NCI-H1436 (cell line): ENCODE measurements around the gene SLC1A4.
"Not testable (repeated sequence)": the region's sequence is repeated elsewhere in the genome, so short reads cannot be mapped to it uniquely, and the experiment has no call there.

Experiments
- DNase-seq: peaks from one replicate; lab custom pipeline; 2025; lab: John Stamatoyannopoulos, UW

The SLC1A4 gene

GRCh38 chr2:64992990-64993389 lies 3.8 kb downstream of the SLC1A4 start:
- DNase-seq: no peak

GRCh38 chr2:64995041-64995440 lies 5.8 kb downstream of the SLC1A4 start:
- no peak for DNase-seq

GRCh38 chr2:64996871-64997307 lies 7.7 kb downstream of the SLC1A4 start:
- no peak for DNase-seq

- no peak for DNase-seq
Measured at GRCh38 chr2:64998658-64999061, 9.5 kb downstream of the SLC1A4 start.

- DNase-seq: no peak
Measured at GRCh38 chr2:64999754-65000153, 10.6 kb downstream of the SLC1A4 start.

- DNase-seq: no peak
Measured at GRCh38 chr2:65000644-65001043, 11.4 kb downstream of the SLC1A4 start.

DNA sequence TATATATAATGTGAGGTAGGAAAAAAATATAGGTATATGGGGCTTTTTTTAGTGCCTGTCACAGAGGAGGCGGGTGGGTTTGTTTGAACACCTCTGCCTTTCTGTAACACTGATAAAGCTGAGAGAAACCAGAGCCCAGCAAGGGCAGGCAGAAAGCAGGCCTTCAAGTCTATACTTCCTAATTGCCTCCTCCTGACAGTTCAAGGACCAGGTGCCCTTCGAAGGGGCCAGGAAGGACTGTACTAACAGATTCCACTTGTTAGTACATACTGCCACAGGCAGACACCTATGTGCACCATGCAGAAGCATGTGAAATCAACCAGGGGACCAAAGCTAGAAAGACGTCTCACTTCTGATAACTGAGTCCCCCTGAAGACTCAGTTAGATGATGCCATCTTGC lies 13.8 kb downstream of the SLC1A4 start:
- no peak for DNase-seq

DNA sequence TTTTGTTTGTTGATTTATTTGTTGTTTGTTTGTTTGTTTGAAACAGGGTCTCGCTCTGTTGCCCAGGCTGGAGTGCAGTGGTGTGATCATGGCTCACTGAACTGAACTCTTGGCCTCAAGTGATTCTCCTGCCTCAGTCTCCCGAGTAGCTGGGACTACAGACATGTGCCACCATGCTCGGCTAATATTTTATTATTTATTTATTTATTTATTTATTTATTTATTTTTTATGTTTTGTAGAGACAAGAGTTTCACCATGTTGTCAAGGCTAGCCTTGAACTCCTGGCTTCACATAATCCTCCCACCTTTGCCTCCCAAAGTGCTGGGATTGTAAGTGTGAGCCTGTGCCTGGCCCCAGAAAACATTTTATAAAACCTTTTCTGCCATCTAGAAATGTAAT lies 15.0 kb downstream of the SLC1A4 start:
- not testable (repeated sequence) for DNase-seq

- no peak for DNase-seq
Measured at GRCh38 chr2:65013776-65014175, 24.6 kb downstream of the SLC1A4 start.

DNA sequence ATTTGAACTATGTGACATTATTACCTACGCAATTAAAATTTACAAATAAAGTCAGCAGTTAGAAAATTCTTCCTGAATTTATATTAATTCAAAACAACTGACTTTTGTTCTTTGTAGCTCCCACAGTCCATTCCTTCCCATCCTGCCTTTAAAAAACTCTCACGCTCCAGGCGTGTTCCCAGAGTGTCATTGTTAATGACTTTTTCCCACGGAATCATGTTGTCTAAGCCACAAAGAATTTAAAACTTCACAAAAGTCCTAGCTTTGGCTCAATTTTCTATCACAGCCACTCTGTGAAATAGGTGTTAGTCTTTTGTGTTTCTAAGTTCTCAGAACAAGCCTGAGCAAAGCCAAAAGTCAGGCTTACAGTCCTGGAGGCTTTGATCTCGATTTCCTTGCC lies 26.5 kb downstream of the SLC1A4 start:
- no peak for DNase-seq

DNA sequence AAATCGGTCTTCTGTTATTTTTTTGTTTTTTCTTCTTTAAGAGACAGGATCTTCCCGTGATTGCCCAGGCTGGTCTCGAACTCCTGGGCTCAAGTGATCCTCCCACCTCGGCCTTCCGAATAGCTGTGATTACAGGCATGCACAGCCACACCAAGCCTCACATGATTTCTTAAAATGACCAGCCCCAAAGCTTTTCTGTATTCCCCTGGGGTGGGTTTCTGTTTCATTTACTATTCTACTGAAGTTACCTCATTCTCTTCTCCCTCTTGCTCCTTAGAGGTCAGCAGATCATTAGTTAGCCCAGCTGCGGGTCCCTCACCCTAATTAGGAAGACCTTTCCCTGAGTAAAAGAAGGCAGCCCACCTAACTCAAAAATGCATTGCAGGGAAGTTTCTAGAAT lies 27.6 kb downstream of the SLC1A4 start:
- DNase-seq: no peak

- no peak for DNase-seq
Measured at GRCh38 chr2:65017335-65017734, 28.1 kb downstream of the SLC1A4 start.

DNA sequence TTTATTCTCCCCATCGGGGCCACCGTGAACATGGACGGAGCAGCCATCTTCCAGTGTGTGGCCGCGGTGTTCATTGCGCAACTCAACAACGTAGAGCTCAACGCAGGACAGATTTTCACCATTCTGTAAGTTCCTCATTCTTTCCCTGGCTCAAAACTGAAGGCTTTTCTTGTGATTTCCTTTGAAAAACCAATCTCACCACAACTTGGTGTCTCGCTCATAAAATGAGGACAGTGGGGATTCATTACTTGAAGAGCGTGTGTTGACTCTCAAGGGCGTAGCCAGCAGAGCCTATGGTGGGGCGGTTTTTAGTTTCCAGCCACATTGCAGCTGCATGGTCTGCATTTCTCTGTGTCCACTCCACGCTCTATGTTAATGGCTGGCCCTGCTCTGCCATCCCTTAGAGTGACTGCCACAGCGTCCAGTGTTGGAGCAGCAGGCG lies 29.0 kb downstream of the SLC1A4 start:
- DNase-seq: no peak

GRCh38 chr2:65019010-65019409 lies 29.8 kb downstream of the SLC1A4 start:
- DNase-seq: no peak

- DNase-seq: no peak
Measured at GRCh38 chr2:65019675-65020195, 30.5 kb downstream of the SLC1A4 start.

DNA sequence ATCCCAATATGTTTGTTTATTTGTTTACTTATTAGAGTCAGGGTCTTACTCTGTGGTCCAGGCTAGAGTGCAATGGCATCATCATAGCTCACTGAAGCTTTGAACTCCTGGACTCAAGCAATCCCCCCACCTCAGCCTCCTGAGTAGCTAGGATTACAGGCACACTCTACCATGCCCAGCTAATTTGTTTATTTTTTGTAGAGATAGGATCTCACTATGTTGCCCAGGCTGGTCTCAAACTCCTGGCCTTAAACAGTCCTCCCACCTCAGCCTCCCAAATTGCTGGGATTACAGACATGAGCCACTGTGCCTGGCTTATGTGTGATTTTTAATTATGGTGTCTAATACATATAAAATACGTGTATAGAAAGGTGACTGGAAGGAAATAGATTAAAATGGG lies 31.1 kb downstream of the SLC1A4 start:
- DNase-seq: not testable (repeated sequence)

DNA sequence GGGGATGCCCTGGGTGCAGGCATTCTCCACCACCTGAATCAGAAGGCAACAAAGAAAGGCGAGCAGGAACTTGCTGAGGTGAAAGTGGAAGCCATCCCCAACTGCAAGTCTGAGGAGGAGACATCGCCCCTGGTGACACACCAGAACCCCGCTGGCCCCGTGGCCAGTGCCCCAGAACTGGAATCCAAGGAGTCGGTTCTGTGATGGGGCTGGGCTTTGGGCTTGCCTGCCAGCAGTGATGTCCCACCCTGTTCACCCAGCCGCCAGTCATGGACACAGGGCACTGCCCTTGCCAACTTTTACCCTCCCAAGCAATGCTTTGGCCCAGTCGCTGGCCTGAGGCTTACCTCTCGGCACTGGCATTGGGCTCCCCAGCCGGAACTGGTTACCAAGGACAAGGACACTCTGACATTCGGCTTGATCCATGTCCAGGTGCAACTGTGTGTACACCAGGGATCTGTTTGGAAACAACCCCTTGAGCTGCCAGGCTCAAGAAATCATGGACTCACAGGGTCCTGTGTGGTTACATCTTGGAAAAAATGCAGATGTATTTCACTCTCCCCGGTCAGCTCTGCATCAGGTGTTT lies 31.8 kb downstream of the SLC1A4 start:
- DNase-seq: no peak

DNA sequence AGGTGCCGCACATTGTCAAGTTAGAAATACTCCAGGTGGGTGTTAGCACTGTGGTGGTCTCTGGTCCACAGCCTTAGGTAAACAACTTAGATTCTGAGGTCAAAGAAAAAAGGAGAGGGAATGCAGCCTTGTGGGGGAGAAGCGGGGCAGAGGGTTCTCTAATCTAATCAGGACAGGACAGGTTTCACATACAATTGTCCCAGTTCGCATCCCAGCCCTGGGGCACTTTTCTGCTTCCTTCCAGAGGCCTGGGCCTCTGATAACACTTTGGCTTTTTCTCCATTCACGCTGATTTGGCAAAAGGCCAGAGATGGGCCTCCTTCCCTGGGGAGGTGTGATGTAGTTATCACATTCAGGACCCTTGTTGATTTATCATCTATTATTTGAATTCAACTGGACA lies 32.5 kb downstream of the SLC1A4 start:
- no peak for DNase-seq

- no peak for DNase-seq
Measured at GRCh38 chr2:65022189-65022588, 33.0 kb downstream of the SLC1A4 start.

DNA sequence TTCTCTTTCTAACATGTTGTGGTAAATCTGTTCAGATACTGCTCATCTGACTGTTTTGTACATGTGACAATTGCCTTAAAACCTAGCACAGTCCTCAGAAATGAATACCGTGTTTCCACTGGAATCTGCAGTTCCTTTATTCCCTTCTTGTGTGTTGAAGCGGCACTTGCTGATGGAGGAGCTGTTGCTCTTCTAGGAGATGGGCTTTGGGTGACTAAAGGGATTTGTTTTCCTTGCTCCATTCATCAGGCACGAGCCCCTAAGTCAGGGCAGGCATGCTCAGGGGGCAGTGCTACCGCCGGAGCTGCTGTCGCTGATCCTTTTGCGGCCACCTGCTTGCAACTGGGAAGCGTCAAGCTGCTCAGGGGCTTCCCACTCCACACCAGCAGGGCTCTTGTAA lies 34.5 kb downstream of the SLC1A4 start:
- DNase-seq: no peak

- DNase-seq: no peak
Measured at GRCh38 chr2:65024149-65024829, 35.1 kb downstream of the SLC1A4 start.

DNA sequence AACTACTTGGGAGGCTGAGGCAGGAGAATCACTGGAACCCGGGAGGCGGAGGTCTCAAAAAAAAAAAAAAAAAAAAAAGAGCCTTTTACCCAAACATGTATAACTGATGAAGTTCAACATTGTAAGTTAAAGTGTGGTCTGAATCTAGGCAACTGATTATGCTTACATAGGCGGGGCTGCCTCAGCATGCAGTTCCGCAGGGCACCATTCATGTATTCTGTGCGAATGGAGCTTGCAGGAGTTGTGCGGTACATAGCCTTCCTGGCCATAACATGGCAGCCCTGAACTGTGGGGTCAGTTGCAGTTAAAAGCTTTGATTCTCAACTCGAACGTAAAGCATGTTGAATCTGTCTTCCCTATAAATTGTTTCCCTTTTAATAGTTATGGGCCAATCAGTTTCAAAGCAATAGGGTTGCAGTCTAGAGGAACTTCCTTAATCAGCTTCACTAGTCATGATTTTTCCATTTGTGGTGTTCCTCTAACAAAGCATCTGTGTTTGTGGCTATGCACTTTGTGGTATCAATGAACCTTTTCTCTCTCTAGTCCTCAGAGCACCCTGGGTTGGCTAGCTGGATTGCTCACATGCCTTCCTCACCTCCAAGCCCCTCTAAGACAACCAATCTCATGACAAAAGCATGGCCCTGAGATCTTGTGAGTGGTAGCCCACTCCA lies 36.4 kb downstream of the SLC1A4 start:
- DNase-seq: no peak

DNA sequence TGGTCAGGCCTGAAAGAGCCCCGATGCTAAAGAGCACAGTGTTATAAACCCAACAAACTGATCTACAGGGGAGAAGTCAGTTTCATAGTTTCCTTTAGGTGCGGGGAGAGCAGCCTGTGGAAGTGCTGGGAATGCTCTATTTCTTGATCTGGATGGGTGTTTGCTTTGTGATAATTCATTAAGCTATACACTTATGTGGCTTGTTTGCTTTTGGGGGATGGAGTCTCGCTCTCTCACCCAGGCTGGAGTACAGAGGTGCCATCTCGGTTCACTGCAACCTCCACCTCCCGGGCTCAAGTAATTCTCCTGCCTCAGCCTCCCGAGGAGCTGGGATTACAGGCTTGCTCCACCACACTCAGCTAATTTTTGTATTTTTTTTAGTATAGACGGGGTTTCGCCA lies 37.0 kb downstream of the SLC1A4 start:
- no peak for DNase-seq
